Hematopoietic multipotent progenitor cell treated with erythropoietin and hydrocortisone succinate and interleukin-3 and kit ligand, for 17 days (in vitro differentiated cells): ENCODE data around the gene SLC26A5.

ENCODE experiments used
- DNase-seq: peaks from one replicate; pipeline ENCODE4 v3.0.0-alpha.2; 2015; ENCODE audit warnings: low spot score

Gene SLC26A5

GRCh38 chr7:103347507-103348267, 98.3 kb downstream of the SLC26A5 start, which contains the start of gene PSMC2:
Gene PSMC2, plus strand, starts transcription at chr7:103347643. Its CDS starts 69 bp downstream, at chr7:103347712.
- peak; percentile 91 for DNase-seq

DNA sequence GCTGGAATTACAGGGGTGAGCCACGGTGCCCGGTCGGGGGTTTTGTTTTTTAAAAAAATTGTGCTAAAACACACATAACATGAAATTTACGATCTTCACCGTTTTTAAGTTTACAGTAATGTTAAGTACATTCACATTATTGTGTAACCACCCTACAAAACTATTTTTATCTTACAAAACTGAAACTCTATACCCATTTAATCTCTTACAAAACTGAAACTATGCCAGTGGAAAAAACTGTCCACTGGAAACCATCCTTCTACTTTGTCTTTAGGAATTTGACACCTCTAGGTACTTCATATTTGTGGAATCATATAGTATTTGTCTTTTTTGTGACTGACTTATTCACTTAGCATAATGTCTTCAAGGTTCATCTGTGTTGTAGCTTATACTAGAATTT, 99.6 kb downstream of the SLC26A5 start:
- no peak for DNase-seq

DNA sequence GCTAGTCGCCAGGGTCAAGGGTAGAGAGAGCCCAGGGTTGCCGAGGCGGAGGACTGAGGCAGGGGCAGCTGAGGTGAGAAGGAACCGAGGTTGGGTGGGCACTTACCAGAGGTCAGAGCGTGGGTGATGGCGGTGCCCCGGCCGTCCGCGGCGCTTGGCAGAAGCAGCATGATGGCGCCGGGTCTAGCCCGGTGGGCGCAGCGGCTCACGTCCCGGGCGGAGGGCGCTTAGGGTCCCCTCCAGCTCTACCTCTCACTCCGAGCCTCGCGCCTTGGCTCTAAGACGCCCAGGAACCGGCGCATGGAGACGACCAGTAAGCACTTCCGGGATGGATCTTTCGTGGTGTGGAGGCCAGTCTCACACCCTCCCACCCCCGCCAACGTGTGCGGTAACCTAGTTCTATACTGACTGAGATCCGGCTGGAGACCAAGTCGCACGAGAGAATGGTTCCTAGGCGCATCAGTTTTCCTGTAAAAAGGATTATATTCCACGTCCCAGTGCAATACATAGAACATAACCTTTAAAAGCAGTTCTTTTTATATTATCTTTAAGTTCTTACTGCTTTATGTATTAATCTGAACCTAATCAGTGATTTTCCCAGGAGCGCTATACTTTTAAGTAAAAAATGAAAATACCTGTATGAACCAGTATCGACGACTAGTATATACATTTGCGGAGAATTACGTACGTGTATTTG, 101.4 kb downstream of the SLC26A5 start, which contains the start of gene DNAJC2:
Gene DNAJC2, minus strand, starts transcription at position 315 of the 697 bp plus-strand sequence. Its CDS starts 145 bp downstream, at position 170.
- DNase-seq: peak; percentile 86

GRCh38 chr7:103343758-103344452, 102.1 kb downstream of the SLC26A5 start:
- peak; percentile 41 for DNase-seq

DNA sequence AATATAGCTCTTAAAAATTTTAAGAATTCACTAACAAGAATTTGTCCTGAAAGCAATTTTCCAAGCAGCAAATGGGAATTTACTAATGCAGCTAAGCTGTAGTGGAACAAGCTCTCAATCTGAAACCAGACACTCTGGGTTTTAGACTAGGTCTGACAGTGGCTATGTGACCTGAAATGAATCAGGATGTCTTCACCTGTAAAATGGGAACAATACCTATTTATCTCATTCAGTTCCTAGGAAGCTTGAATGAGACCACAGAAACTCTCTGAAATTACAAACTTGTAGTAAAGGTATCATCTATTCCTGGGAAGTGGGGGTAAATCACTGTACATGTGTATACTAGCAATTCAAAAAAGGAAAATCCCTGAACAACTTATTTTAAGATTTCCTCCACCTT, 102.7 kb downstream of the SLC26A5 start:
- no peak for DNase-seq

GRCh38 chr7:103341466-103341865, 104.5 kb downstream of the SLC26A5 start:
- DNase-seq: no peak

DNA sequence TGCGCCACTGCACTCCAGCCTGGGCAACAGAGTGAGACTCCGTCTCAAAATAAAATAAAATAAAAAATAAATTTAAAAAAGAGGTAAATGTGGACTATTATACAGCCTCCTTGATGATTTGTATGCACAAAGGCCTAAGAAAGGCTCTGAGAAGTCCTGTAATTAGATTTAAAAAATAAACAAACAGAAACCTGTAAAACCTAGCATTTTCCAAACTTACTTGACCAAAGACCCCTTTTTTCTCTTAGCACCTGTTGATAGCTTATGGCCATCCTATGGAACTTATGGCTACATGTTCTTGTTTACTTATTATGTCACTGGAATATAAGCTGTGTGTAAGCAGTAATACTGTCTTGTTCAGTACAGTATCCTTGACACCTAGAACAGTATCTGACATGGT, 107.1 kb downstream of the SLC26A5 start:
- DNase-seq: no peak

DNA sequence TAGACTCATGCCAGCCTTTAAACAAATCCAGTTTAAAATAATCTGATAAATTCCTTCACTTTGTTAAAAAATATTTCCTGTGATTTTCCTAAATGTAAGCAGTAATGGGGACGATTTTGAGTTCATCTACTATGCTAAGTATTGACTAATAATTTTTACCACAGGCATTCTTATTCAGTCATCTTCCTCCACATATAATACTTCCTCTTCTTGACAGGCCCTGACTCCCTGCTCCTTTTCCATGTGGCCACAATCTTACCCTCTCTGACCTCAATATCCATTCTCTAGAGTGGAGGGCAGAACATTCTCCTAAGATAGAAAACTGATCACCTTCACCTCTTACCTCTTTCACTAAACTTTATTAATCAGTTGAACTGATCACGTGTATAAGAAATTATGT, 109.2 kb downstream of the SLC26A5 start:
- DNase-seq: no peak

GRCh38 chr7:103325744-103326143, 120.3 kb downstream of the SLC26A5 start:
- no peak for DNase-seq
